GM18873 (cell line): ENCODE data around the gene MKX.

Experiments
- ATAC-seq: cut with Tn5 transposase; IDR thresholded peaks from one replicate; pipeline ENCODE4 v1.9.1; 2021; ENCODE audit warnings: mild to moderate bottlenecking, moderate library complexity, moderate number of reproducible peaks; ENCODE audit not compliant: unreplicated experiment, low FRiP score

The MKX gene

DNA sequence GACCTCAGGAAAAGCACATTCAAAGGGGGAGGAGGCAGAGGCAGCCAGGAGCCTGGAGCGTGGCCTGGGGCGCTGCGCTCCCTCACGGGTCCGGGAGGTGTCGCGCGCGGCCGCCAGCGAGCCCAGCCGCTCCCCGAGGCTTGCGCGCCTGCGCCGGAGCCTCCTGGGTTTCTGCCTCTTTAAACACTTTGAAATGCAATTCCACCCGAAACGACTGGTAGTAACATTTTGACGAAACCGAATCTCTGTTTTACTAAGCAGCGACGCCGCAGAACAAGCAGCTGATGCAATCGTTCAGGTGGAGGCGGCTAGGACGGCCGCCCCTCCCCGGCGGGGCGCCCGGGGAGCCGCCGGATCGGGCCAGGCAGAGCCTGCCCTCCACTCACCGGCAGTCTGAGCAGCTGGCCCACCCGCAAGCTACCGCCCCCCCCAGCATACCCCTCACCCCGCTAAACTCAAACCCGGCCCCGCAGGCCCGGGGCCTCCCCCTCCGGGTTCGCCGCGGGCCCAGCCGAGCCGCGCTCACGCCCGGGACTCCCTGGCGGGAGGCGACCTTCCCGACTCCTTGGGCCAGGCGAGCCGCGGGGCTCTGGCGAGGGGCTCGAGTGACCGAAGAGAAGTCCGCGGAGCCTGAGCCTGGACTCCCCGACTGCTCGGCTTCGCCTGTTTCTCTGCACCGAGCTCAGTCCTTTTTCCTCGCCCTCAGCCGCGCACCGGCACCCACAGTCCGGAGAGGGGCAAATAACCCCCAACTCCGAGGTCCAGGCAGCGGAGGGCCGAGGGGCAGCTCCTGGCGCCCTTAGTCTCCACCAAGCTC, 3.2 kb downstream of the MKX start:
- ATAC-seq = peak; percentile 89

DNA sequence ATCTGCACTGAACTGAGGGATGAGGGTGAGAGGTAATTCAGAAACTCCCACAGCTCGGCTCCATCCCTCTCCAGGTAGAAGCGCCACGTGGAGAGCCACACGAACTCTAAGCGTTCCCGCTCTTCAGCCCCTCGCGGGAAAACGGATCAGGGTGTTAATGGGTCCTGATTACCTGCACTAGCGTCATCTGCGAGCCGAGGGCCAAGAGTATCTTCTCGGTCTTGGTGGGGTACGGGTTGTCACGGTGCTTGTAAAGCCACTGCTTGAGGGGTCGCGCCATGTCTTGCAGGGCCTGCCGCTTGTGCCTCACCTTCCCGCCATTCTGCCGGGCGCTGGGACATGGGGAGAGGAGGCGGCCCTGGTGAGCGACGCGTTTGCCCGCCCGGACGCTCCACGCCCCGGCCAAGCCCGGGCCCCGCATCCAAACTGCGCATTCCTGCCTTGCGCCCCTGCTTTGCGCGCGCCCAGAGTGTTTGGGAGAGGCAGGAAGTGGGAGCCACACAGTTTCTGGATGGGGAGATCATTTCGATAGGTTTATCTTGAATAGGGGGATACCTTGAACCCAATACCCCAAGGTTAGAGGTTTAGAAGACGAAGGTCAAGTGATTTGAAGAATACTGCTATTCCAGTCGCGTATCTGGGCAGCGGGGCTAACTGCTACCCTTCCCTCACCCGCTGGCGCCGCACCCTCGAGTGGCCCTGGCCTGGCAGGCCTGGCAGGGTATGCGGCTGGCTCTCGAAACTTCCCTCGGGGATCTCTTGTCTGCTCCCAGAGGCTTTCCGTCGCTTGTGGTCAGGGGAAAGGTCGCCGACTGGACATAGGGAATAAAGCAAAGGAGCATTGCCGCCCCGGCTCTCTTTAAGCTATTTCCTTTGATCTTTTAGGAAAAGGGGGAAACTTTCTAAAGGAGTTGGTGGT, 4.2 kb downstream of the MKX start:
- no peak for ATAC-seq

DNA sequence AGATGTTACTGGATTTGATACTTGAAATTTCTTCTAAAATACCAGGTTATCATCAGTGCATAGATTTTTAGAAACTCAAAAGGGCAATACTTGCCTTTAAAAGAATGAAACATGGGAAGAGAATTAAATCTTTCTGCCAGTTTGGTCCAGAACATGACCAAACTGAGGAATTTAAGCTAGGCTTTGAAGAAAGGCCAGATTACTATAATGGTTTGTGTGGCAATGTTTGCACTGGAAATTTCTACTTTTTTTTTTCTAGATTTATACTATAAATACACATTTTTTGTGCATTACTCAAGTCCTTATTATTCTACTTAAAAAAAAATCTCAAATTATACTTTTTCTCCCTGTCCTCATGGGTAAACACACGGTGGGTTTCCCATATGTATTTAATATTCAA, 9.2 kb downstream of the MKX start:
- ATAC-seq = no peak

DNA sequence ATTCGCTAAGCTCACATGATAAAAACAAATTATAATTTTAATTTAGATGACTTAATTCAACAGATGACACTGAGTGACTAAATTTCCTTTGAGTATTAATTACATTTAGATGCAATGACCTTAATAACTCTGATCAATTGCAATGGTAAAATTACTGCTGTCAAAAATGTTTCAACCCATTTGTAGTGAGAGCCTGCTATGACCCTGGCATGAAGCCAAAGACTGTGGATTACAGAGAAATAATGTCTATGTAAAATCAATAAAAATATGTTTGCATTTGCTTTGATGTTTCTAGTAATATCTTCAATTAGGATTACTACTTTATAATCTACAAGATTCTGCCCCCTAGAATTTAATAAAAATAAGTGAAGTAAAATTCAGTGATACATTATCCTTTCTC, 15.6 kb downstream of the MKX start:
- ATAC-seq = no peak

DNA sequence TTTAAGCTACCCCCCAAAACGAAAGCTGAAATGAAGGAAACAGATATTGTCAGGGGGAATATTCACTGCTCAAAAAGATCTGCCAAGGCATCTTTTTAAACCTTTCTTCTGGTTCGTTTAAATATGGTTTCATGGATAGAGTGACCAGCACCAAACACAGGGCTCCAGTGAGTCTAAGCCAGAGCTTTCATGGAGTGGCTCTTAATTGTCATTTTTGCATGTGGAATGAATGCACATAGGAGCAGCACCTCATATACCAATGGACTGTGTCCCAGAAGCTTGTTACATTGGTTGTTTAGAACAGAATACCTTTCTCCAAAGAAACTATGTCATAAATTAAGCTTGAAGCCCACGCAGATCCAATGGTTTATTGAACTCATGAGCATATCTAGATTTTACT, 17.3 kb downstream of the MKX start:
- ATAC-seq = no peak

DNA sequence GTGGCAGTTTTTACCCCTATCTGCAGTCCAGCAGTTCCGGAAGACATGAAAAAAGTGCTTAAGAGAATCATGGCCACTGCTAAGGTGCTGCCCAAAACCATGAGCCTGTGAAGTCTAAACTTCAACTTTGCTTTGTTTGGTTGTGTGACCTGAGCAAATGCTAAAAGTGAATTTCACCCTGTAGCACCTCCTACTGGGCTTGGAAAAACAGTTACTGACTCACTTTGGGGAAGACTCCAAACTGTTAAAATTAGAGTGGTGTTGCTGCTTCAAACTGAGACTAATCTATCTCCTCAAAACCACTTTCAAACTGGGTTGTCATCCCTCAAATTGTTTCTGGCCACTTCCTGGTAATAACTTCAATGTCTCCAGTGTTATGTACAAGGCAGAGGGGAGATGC, 21.3 kb downstream of the MKX start:
- ATAC-seq = no peak

DNA sequence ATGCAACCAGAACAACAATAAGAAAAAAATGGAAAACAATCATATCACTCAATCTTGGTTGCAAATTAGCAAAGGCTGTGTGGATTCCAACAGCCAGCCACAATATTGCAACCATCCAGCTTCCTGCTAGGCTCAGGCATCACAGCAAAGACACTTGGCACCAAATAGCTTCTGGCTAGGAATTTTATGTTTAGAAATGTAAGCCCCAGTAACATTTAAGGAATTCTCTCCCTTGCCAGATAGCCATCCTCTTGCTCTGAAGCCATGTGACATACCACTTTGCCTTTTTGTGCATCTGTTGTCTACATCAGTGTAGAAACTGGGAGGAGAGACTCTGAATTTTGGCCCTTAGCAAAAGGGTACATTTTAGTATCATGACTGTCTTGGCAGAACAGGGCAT, 22.2 kb downstream of the MKX start:
- ATAC-seq = no peak

DNA sequence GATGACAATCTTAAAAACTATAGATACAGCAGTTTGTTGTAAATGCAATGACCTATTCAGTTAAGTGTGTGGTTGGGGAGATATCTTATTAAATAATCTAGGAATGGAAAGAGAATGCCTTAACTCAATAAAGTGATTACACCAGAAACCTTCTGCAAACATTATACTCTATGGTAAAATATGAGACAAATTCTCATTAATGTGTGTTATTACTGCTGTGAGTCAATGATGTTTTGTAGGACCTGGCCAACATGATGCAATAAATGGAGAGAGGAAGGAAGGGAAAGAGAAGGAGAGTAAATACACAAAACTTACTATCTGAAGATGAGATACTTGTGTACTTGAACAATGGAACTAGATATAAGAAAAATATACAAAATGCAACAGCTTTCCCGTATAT, 25.1 kb downstream of the MKX start:
- ATAC-seq = no peak

DNA sequence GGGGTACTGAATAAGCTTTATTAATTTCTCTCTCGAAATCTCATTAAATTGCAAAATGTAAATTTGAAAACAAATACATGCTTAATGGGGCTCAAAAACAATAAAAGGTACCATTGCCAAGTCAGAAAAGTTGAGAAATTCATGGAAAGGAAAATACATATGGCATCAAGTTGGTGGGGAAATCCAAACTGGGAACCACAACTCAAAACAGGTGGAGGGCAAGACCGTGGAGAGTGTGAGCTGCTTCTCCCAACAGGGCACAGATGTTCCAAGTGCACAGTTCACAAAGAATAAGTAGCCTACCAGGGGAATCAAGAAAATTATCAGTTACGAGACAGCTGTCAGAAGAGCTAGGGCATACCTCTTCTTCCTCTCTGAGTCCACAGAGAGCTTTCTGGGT, 26.6 kb downstream of the MKX start:
- no peak for ATAC-seq

DNA sequence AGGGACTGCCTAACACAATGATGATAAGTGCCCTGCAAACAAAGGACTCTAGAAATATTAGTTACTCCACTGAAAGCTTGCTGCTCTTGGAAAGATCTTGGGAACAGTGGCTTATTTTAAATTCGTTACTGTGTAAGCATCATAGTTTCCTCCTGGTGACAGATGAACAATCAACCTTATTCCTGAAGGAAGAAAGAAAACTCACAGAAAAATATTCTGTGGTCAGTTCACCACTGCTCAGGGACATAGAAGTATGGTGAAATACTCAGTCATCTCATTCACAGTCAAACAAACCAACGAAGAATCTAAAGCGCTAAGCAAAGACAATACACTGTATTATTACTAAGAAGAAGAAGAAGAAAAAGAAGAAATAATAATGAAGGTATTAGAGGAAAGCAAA, 27.8 kb downstream of the MKX start:
- ATAC-seq = no peak

DNA sequence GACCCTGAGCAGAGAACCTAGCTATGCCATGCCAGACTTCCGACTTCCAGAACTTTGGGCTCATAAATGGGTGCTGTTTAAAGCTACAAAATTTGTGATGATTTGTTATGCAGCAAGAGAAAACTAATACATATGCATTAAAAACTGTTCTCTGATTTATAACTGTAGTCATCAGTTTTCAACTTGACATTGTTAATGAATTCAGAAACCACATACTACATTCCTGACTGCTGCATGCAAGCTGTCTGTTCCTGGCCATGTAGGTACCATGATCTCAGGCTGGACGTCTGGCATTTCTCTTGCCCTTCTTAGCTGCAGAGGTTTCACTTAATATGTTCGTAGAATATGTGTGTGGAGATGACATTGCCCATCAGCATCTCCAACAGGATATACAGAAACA, 28.4 kb downstream of the MKX start:
- no peak for ATAC-seq

DNA sequence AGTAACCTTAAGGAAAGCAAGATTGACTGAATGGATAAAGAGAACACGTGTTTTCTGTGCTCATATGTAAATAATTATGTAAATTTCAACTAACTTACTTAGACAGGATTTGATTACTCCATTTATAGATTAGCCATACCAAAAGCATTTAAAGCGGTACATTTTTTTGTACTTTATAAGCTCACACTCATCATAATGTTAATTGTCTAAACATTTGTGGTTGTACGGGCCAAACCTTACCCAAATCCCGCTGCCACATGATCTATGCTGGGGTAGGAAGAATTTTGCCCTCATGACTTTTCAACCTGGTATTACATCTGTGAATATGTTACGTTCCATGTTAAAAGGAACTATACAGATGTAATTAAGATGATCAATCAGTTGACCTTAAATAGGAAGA, 29.1 kb downstream of the MKX start:
- ATAC-seq = no peak

DNA sequence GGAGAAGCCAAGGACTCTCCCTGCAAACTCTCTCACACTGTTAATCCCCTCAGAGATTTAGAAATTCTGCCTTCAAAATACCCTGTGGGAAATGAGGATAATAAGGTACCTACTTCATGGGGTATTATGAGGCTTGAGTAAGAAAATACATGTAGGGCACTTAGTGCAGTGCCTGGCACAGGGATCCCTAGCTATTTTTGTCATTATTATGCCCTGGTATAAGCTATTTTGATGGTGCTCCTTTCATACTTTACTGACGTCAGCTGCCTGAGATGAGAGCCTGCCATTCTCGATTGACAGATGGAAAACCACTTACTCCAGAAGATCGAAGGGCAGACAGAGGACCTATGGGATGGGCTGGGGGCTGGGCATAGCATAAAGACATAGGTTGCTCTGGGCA, 30.1 kb downstream of the MKX start:
- ATAC-seq = no peak

DNA sequence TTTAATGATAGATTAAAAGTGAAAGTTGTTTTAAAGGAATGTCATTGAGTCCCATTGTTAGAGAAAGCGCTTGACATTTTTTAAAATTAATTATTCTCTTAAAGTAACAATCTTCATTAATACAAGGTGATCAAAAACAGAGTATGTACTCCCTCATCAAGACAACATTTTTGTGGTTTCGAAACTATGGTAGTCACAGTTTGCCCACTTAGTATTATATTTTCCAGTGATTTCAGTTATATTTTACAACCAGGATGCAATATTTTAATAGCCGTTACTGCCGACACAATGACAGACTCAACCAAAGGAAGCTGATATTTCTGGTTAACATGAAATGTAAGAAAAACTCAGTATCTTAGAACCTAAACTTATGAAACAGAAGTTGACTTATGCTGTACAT, 31.3 kb downstream of the MKX start:
- ATAC-seq = no peak

DNA sequence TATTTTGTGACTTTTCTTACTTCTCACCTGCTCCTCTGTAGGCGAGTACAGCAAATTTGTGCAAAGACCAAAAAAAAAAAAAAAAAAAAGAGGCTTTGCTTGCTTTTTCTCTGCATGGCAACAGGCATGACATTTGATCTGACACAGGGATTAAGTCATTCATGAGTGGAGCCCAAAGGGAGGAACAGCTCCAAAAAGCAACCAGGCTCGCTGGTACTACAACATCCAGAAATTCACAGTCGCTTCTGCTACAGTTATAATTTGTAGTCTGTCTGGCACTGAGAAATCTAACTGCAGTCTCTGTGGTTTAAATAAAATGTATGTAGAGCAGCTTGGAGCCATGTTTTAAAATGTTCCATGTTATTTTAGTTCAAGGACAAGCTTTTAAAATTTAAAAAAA, 31.7 kb downstream of the MKX start:
- ATAC-seq = no peak

DNA sequence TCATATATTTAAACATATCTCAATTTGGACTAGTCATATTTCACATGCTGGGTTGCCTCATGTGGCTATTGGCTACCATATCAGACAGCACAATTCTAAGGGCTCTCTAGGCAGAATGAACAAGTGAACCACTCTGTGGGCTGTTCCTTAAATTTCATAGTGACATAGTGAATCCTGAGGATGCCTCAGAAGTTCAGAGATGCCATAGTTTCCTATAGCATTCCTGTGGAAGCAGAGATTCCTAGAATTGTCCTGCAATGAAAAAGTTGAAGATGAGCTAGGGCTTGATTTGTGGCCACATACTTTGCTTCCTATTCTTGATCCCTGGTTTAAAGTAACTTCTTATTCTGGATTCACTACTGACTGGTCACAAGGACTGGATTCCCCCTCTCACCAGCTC, 35.6 kb downstream of the MKX start:
- no peak for ATAC-seq

DNA sequence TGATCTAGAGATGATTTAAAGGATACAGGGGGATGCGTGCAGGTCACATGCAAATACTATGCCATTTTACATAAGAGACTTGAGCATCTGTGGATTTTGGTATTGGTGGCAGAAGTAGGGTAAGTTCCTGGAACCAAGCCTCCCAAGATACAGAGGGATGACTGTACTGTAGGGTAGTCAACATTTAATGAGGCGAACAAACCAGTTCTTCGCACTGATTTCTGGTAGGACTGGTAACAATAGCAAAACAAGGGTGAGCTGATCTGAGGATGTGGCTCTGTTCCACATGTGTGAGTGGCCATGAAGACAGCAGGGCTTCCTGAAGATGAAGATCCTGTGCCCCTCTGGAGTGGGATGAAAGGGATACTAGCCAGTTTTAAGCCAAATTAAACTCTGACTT, 36.3 kb downstream of the MKX start:
- ATAC-seq = no peak

DNA sequence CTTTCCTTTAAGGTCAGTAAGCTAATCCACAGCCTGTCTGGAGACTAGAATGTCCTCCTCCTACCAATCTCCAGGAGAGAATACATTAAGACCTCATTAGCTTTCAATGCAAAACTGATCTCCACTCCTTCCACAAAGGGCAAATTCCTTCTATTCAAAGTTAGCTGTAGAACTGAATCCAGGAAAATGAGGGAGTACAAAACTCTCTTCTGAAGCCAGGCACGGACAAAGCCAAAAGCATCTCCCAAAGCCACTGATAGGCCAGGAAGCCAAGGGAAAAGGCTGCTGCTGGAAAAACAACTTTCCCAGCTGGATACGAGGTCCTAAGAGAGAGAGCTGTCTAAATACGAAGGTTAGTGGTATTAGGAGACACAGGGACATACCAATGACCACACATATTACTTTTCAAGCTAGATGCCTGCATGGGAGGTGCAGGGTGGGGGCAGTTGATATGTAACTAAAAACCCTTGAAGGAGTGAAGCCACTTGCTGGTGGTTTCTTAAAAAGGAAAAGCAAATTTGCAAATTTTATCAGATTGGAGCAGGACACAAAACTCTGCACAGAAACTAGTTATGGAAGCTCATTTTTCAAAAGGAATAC, 43.6 kb downstream of the MKX start:
- ATAC-seq = no peak

DNA sequence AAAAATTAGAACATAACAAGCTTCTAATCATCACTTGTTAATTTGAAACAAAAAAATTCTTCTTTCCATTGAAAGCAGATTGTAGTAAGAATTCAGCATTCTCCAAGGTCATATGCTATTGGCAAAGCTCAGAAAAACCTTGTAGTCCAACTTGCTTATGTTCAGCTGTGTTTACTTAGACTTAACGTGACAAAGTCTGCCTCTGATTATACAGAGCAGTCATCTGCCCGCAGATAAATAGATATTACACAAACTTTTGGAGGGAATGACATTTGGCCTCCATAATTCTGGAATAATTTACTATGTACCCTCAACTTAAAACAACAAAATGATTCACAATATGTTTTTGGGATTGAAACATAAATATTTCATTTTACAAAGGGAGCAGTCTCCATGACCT, 45.8 kb downstream of the MKX start:
- ATAC-seq = no peak

DNA sequence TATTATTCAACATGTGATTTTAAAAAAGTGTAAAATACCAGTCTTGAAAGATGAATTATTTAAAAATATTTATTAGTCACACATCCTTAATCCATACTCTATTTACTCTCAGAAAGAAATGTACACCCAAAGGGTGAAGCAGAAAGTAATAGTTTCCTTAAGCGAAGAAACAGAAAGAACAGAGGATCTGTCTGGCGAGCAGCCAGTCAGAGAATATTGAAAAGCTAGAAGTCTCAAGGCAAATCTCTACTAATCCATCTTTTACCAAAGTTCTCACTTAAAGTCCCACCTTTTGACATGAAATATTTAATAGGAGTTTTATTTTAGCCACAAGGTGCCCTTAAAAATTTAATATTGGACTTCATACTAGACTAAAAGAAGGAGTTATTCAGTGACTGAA, 46.7 kb downstream of the MKX start:
- no peak for ATAC-seq

DNA sequence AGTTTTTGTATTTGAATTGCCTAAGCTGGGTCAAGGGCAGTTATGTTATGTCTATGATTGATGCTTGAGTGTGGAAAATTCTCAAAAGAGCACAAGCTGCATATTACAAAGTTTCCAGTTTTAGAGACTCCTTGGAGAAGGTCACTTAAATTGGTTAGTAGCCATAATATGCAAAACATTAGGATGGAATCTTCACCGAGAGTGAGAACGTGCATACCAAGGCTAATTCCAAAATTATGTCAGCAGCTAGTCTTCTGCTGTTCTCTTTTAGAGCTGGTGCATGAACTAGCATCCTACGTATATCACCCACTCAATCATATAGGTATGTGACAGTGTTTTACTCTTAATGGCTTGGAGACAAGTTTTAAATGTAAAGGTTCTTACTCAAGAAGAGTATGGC, 49.2 kb downstream of the MKX start:
- no peak for ATAC-seq
